ENCODE measurements around the gene IL1F10. TPM values are rescaled to one million over a fixed set of nuclear protein-coding genes. Genes with fewer than 3 reads are reported as not detected.

The IL1F10 gene
- total RNA-seq, 1 experiment from 2014 or later = not detected

DNA sequence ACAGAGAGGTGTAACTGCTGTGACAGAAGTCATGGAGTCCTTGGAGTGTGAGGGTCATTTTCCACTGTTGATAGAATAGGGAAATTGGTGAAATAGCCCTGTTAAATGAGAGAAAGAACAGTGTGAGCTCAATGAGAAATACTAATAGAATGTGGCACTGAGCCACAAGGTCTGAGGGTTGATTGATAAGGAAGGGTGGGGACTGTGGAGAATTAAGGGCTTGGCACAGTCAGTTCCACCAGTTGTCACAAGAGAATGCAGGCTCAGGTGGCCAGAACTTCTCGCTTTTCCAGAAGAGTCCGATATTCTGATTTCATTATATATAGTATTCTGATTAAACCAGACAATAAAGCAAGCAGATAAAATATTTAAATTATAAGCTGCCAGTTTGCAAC, 50.5 kb downstream of the IL1F10 start:
- no peak overlapping the region for H3K27ac ChIP-seq (ENCODE audit: low read depth, low read length, poor library complexity, severe bottlenecking)
- H3K4me1 ChIP-seq (ENCODE audit: insufficient read depth, low read length, poor library complexity, severe bottlenecking) = no peaks in the 10 kb centered on the region
- intact Hi-C loops (cut with micrococcal nuclease; ENCODE audit: unreplicated experiment) = no loop called here
- TF ChIP-seq EZH2 (IDR thresholded peaks at IDR 0.05; ENCODE audit: borderline replicate concordance, low read depth, low read length, poor library complexity, severe bottlenecking) = no peak
- TF ChIP-seq, protein P1, sequence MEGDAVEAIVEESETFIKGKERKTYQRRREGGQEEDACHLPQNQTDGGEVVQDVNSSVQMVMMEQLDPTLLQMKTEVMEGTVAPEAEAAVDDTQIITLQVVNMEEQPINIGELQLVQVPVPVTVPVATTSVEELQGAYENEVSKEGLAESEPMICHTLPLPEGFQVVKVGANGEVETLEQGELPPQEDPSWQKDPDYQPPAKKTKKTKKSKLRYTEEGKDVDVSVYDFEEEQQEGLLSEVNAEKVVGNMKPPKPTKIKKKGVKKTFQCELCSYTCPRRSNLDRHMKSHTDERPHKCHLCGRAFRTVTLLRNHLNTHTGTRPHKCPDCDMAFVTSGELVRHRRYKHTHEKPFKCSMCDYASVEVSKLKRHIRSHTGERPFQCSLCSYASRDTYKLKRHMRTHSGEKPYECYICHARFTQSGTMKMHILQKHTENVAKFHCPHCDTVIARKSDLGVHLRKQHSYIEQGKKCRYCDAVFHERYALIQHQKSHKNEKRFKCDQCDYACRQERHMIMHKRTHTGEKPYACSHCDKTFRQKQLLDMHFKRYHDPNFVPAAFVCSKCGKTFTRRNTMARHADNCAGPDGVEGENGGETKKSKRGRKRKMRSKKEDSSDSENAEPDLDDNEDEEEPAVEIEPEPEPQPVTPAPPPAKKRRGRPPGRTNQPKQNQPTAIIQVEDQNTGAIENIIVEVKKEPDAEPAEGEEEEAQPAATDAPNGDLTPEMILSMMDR (conservative IDR thresholded peaks at IDR 0.05; ENCODE audit: low read depth, low read length) = no peak
- BruUV-seq (replicated peaks) = no TSS peak
- H3K27me3 ChIP-seq (replicated peaks; ENCODE audit: insufficient read depth, low read depth, low read length, poor library complexity) = peaks cover 12% of the 10 kb centered on the region
- no peaks in the 10 kb centered on the region for H3K36me3 ChIP-seq (ENCODE audit: insufficient read depth, low read length, poor library complexity, severe bottlenecking)
- no peaks in the 10 kb centered on the region for H3K9me3 ChIP-seq (ENCODE audit: low read depth, low read length, poor library complexity, severe bottlenecking)
- CTCF ChIA-PET = no interaction called here
- no peak overlapping the region for H3K4me3 ChIP-seq (ENCODE audit: low read depth, low read length, poor library complexity, severe bottlenecking)
- POLR2A ChIA-PET (ENCODE audit: low non-redundant PET) = no interaction called here
- DNase-seq (ENCODE audit: low spot score) = no peak

GRCh38 chr2:113119111-113119510, 51.3 kb downstream of the IL1F10 start:
- intact Hi-C loops (cut with micrococcal nuclease; ENCODE audit: unreplicated experiment) = no loop called here
- H3K9me3 ChIP-seq (ENCODE audit: low read depth, low read length, poor library complexity, severe bottlenecking) = no peaks in the 10 kb centered on the region

DNA sequence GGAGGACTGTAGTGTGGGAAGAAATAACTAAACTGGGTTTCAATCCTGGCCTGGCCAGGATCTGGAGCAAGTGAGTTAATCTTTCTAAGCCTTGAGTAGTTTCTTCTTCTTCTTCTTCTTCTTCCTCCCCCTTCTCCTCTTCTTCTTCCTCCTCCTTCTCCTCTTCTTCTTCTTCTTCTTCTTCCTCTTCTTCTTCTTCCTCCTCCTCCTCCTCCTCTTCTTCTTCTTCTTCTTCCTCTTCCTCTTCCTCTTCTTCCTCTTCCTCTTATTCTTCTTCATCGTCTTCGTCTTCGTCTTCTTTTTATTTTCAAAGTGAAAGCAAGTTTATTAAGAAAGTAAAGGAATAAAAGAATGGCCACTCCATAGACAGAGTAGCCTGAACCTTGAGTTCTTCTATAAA, 53.1 kb downstream of the IL1F10 start:
- BruUV-seq (replicated peaks) = no TSS peak
- Histone ChIP-seq H3K4me3 (ENCODE audit: low read depth, low read length, poor library complexity, severe bottlenecking) (no peak overlapping the region), H3K27ac (ENCODE audit: low read depth, low read length, poor library complexity, severe bottlenecking) (no peak overlapping the region), H3K27me3 (replicated peaks; ENCODE audit: insufficient read depth, low read depth, low read length, poor library complexity) (peaks cover 15% of the 10 kb centered on the region), H3K9me3 (ENCODE audit: low read depth, low read length, poor library complexity, severe bottlenecking) (no peaks in the 10 kb centered on the region), H3K4me1 (ENCODE audit: insufficient read depth, low read length, poor library complexity, severe bottlenecking) (no peaks in the 10 kb centered on the region), H3K36me3 (ENCODE audit: insufficient read depth, low read length, poor library complexity, severe bottlenecking) (no peaks in the 10 kb centered on the region)
- ChIA-PET CTCF (no interaction called here), POLR2A (ENCODE audit: low non-redundant PET) (no interaction called here)
- DNase-seq (ENCODE audit: low spot score) = no peak
- TF ChIP-seq, protein P1 (conservative IDR thresholded peaks at IDR 0.05; ENCODE audit: low read depth, low read length) = no peak
- no peak for TF ChIP-seq EZH2 (IDR thresholded peaks at IDR 0.05; ENCODE audit: borderline replicate concordance, low read depth, low read length, poor library complexity, severe bottlenecking)
- intact Hi-C loops (cut with micrococcal nuclease; ENCODE audit: unreplicated experiment) = no loop called here

More at GRCh38 chr2:113119111-113119510, 51.3 kb downstream of the IL1F10 start:
- Histone ChIP-seq H3K36me3 (ENCODE audit: insufficient read depth, low read length, poor library complexity, severe bottlenecking) (no peaks in the 10 kb centered on the region), H3K4me3 (ENCODE audit: low read depth, low read length, poor library complexity, severe bottlenecking) (no peak overlapping the region), H3K4me1 (ENCODE audit: insufficient read depth, low read length, poor library complexity, severe bottlenecking) (no peaks in the 10 kb centered on the region), H3K27me3 (replicated peaks; ENCODE audit: insufficient read depth, low read depth, low read length, poor library complexity) (peaks cover 15% of the 10 kb centered on the region), H3K27ac (ENCODE audit: low read depth, low read length, poor library complexity, severe bottlenecking) (no peak overlapping the region)
- no TSS peak for BruUV-seq (replicated peaks)
- POLR2A ChIA-PET (ENCODE audit: low non-redundant PET) = no interaction called here
- DNase-seq (ENCODE audit: low spot score) = no peak
- TF ChIP-seq, protein P1 (conservative IDR thresholded peaks at IDR 0.05; ENCODE audit: low read depth, low read length) = no peak
- TF ChIP-seq EZH2 (IDR thresholded peaks at IDR 0.05; ENCODE audit: borderline replicate concordance, low read depth, low read length, poor library complexity, severe bottlenecking) = no peak
- CTCF ChIA-PET = no interaction called here

Data from A673 (cell line).